ENCODE measurements around the gene CYTH3. TPM values are rescaled to one million over a fixed set of nuclear protein-coding genes. Genes with fewer than 3 reads are reported as not detected.

The CYTH3 gene
- total RNA-seq, 1 donor from 2014 or later: 29.5 TPM

DNA sequence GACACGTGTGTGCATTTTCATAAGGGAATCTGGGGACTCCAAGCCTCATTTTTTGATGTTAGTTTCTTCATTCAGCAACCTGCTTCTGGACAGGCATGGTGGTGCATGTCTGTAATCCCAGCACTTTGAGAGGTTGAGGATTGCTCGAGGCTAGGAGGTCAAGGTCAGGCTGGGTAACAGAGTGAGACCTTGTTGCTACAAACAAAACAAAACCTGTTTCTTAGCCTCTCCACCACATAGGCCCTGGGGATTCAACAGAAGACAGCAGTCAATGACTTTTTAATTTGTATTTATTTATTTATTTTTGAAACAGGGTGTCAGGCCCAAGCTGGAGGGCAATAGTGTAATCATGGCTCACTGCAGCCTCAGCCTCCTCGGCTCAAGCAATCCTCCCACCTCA is 6.9 kb upstream of the CYTH3 start:
- H3K4me3 ChIP-seq: no peak overlapping the region
- TF ChIP-seq POLR2A (IDR thresholded peaks at IDR 0.05): no peak
- TF ChIP-seq, protein P1, sequence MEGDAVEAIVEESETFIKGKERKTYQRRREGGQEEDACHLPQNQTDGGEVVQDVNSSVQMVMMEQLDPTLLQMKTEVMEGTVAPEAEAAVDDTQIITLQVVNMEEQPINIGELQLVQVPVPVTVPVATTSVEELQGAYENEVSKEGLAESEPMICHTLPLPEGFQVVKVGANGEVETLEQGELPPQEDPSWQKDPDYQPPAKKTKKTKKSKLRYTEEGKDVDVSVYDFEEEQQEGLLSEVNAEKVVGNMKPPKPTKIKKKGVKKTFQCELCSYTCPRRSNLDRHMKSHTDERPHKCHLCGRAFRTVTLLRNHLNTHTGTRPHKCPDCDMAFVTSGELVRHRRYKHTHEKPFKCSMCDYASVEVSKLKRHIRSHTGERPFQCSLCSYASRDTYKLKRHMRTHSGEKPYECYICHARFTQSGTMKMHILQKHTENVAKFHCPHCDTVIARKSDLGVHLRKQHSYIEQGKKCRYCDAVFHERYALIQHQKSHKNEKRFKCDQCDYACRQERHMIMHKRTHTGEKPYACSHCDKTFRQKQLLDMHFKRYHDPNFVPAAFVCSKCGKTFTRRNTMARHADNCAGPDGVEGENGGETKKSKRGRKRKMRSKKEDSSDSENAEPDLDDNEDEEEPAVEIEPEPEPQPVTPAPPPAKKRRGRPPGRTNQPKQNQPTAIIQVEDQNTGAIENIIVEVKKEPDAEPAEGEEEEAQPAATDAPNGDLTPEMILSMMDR (IDR thresholded peaks at IDR 0.05): no peak
- TF ChIP-seq POLR2AphosphoS5 (IDR thresholded peaks at IDR 0.05; ENCODE audit: insufficient read depth in 1 of 2, low read depth in 1 of 2): no peak
- H3K36me3 ChIP-seq: no peaks in the 10 kb centered on the region
- intact Hi-C loops (cut with DNase I): no loop called here
- no peaks in the 10 kb centered on the region for H3K9me3 ChIP-seq
- no peak for DNase-seq (ENCODE audit: extremely low spot score in 2 of 2)
- no peaks in the 10 kb centered on the region for H3K27me3 ChIP-seq
- H3K4me1 ChIP-seq: no peaks in the 10 kb centered on the region
- H3K27ac ChIP-seq: no peak overlapping the region

DNA sequence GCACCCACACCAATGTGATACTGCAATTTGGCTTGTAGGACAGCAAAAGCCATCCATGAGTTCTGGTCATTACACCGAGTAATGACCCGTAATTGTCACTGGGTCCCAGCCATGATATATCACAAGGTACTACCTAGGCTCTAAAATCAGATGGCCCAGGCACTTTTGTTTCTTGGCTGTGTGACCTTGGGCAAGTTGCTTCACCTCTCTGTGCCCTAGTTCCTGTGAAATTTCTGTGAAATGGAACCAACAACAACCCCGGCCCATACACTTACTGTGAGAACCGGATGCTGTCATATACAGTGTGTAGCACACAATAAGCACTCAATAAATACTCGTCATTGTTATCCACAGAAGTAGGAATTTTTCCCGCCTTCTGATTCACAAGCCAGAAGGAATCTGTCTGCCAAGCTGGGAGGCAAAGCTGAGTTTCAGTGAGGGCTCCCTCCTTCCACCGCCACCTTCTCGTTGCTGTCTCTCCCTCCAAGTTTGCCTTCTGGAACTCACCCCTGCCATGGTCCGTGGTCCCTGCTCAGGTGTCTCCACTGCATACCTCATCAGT is 6.4 kb upstream of the CYTH3 start:
- no peaks in the 10 kb centered on the region for H3K9me3 ChIP-seq
- H3K27ac ChIP-seq: no peak overlapping the region
- TF ChIP-seq, protein P1 (IDR thresholded peaks at IDR 0.05): no peak
- TF ChIP-seq POLR2A (IDR thresholded peaks at IDR 0.05) (no peak), POLR2AphosphoS5 (IDR thresholded peaks at IDR 0.05; ENCODE audit: insufficient read depth in 1 of 2, low read depth in 1 of 2) (no peak)
- H3K4me3 ChIP-seq: no peak overlapping the region
- intact Hi-C loops (cut with DNase I): no loop called here
- H3K36me3 ChIP-seq: no peaks in the 10 kb centered on the region
- no peaks in the 10 kb centered on the region for H3K4me1 ChIP-seq
- DNase-seq (ENCODE audit: extremely low spot score in 2 of 2): no peak
- no peaks in the 10 kb centered on the region for H3K27me3 ChIP-seq

DNA sequence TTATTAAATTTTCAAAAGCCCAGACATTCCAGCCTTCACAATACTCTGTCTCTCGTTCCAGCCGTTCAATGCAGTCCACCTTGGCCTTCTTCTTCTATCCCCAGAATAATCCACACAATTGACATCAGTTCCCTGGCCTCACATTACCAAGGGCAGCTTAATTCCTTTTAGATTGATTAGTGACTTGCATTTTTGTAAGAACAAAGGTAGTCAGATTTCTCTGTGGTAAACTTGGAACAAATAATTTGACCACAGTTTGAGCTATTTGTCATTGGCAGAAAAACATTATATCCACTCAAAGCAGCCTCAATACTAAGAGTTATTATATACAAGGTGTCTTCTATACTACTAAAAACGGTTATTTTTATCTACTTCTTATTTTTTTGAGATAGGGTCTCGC is 5.1 kb upstream of the CYTH3 start:
- no peaks in the 10 kb centered on the region for H3K27me3 ChIP-seq
- no peaks in the 10 kb centered on the region for H3K9me3 ChIP-seq
- H3K4me3 ChIP-seq: no peak overlapping the region
- H3K27ac ChIP-seq: no peak overlapping the region
- H3K4me1 ChIP-seq: peaks cover 10% of the 10 kb centered on the region
- intact Hi-C loops (cut with DNase I): no loop called here
- DNase-seq (ENCODE audit: extremely low spot score in 2 of 2): no peak
- no peaks in the 10 kb centered on the region for H3K36me3 ChIP-seq
- no peak for TF ChIP-seq POLR2AphosphoS5 (IDR thresholded peaks at IDR 0.05; ENCODE audit: insufficient read depth in 1 of 2, low read depth in 1 of 2)
- TF ChIP-seq, protein P1 (IDR thresholded peaks at IDR 0.05): no peak
- no peak for TF ChIP-seq POLR2A (IDR thresholded peaks at IDR 0.05)

DNA sequence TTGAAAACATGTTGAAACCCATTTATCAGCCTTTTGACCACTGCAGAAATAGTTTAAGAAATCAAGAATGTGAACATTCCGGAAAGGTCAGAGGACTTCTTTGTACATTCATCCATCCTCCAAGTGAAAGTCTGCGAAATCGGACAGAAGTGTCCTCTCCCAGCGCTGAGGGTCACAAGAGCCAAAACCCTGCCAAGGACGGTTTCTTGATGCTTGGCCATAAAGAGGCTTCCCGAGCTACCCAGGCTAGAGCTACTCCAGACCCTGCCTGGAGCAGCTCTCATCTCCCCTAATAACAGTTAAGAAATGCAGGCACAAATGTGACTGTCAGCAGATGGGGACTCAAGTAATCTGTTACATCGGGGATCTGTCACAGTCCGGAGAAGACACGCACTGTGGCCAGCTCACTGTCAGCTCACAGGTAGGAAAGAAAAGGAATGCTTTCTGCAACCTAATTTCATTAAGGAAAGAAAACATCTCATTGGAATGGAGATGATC is 4.5 kb upstream of the CYTH3 start:
- Histone ChIP-seq H3K9me3 (no peaks in the 10 kb centered on the region), H3K4me1 (peaks cover 10% of the 10 kb centered on the region), H3K4me3 (no peak overlapping the region), H3K27ac (no peak overlapping the region), H3K27me3 (no peaks in the 10 kb centered on the region), H3K36me3 (no peaks in the 10 kb centered on the region)
- DNase-seq (ENCODE audit: extremely low spot score in 2 of 2): no peak
- no peak for TF ChIP-seq POLR2A (IDR thresholded peaks at IDR 0.05)
- no peak for TF ChIP-seq POLR2AphosphoS5 (IDR thresholded peaks at IDR 0.05; ENCODE audit: insufficient read depth in 1 of 2, low read depth in 1 of 2)
- TF ChIP-seq, protein P1 (IDR thresholded peaks at IDR 0.05): no peak
- intact Hi-C loops (cut with DNase I): no loop called here

DNA sequence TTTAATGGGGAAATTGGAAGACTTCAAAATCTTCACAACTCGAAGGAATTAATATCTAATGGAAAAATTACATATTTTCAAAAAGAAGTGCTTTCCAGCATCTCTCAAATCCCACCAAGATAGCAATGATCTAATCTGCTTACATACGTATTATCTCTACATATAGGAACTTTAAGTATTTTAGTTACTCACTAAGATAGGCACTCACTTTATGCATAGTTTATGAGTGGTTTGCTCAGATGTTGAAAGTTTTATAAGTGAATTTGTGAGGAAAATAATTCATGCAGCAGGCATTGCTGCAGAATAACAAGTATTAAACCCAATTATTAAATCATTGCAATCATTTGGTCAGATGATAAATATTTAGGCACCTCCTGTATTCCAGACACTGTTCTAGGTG is 2.3 kb upstream of the CYTH3 start:
- Histone ChIP-seq H3K27ac (no peak overlapping the region), H3K27me3 (no peaks in the 10 kb centered on the region), H3K4me1 (peaks cover 16% of the 10 kb centered on the region), H3K9me3 (no peaks in the 10 kb centered on the region), H3K36me3 (no peaks in the 10 kb centered on the region), H3K4me3 (no peak overlapping the region)
- no peak for DNase-seq (ENCODE audit: extremely low spot score in 2 of 2)
- intact Hi-C loops (cut with DNase I): loop anchor here (5.0 kb wide), 1 partner anchor 47 kb away; no protein-coding TSS in a partner anchor
- no peak for TF ChIP-seq POLR2A (IDR thresholded peaks at IDR 0.05)
- no peak for TF ChIP-seq POLR2AphosphoS5 (IDR thresholded peaks at IDR 0.05; ENCODE audit: insufficient read depth in 1 of 2, low read depth in 1 of 2)
- TF ChIP-seq, protein P1 (IDR thresholded peaks at IDR 0.05): no peak

Data from vagina (tissue), 2 donors.